GM12801 (cell line): Measurements from ENCODE around the gene TNP2.

Experiments used
- TF ChIP-seq, protein P1 (sequence below): IDR thresholded peaks from one replicate; pipeline ENCODE4 v1.5.1; 2011; ENCODE audit warnings: control low read depth; ENCODE audit not compliant: insufficient read length; ENCODE audit errors: extremely low read depth

TNP2 gene

DNA sequence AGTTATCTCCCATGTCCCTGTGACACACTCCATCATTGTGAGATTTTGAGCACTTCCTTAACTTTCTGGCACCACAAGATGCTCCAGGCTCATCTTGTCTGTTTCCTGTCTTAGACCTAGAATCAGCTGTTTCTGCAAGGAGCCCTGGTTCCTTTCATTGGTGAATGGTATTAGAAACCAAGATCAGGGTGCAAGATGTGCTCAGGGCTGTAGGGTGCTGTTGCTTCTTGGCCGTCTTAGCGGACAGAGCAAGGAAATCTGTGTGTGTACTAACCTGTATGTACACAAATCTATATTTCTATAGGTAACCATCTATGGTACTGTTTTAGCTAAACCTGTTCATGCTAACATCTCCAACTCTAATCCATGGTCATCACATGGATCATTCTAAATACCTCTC is 20.1 kb upstream of the TNP2 start:
- TF ChIP-seq, protein P1, sequence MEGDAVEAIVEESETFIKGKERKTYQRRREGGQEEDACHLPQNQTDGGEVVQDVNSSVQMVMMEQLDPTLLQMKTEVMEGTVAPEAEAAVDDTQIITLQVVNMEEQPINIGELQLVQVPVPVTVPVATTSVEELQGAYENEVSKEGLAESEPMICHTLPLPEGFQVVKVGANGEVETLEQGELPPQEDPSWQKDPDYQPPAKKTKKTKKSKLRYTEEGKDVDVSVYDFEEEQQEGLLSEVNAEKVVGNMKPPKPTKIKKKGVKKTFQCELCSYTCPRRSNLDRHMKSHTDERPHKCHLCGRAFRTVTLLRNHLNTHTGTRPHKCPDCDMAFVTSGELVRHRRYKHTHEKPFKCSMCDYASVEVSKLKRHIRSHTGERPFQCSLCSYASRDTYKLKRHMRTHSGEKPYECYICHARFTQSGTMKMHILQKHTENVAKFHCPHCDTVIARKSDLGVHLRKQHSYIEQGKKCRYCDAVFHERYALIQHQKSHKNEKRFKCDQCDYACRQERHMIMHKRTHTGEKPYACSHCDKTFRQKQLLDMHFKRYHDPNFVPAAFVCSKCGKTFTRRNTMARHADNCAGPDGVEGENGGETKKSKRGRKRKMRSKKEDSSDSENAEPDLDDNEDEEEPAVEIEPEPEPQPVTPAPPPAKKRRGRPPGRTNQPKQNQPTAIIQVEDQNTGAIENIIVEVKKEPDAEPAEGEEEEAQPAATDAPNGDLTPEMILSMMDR: no peak

DNA sequence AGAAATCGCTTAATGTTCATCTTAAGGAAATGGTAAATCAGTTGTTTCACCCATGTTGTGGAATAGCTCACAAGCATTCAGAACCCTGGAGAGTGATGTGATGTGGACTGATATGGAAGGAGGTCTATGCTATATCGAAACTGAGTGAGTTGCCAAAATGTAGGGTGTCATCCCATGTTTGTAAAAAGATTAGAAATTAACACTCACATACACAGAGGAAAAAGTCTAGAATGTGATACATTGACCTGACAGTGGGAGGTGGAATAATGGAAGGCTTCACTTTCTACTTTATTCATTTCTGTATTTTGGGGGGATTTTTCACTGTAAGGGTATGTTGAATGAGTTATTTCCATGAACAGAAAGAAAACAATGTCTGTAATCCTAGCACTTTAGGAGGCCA is 16.7 kb upstream of the TNP2 start:
- TF ChIP-seq, protein P1: no peak

DNA sequence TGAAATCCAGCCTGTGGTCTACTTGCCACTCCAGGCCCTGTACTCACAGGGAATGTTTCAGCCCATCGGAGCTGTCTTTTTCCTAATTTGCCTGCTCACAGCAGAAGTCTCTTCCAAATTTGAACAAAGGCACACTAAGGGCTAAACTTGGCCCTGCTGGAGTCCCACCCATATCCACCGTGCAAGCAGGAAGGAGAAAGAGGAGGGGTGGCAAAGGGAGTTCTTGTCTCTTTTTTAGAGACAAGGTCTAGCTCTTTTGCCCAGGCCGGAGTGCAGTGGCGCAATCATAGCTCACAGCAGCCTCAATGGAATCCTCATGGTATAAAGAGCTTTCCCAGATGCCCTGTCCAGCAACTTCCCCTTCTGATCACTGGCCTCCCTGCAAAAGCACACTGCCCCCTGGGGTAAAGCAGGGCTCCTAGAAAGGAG is 14.7 kb upstream of the TNP2 start:
- TF ChIP-seq, protein P1: no peak

DNA sequence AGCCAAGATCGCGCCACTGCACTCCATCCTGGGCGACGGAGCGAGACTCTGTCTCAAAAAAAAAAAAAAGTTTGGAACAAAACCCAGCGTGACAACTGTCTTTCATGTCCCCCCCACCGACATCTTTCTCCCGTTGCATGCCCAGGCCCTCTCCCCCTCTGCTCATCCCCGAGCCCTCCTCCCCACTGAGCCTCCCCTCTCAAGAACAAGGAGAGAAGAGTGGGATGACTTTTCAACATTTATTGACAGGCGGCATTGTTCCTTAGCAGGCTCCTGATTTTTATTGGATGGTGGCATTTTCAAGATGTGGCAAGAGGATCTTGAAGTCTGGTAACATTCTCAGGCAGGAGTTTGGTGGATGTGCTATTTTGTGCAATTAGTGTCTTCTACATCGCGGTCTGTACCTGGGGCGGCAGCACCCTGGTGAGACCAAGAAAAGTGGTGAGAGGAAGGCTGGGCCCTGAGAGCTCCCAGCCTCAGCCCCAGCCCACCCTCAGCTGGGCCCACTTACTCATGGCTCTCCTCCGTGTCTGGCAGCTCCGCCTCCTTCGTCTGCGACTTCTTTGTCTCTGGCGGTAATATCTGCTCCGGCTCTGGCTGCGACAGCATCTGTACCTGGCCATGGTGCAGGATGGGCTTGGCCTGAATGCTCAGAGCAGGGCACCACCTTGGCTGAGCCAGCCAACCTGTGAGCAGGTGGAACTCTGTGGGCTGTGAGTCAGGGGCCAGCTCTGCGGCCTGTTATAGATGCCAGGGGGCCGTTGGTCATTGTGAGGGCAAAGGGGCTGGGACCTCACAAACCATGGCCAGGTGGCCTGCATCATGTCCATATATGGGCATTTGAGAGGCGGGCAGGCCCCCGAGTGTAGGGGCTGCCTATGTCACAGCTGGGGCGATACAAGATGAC is 11.7 kb upstream of the TNP2 start, which contains the start of gene PRM1:
TSS of gene PRM1 (minus strand) at position 715 of the 907 bp plus-strand sequence. CDS start at position 623, 92 bp downstream.
- TF ChIP-seq, protein P1: no peak

DNA sequence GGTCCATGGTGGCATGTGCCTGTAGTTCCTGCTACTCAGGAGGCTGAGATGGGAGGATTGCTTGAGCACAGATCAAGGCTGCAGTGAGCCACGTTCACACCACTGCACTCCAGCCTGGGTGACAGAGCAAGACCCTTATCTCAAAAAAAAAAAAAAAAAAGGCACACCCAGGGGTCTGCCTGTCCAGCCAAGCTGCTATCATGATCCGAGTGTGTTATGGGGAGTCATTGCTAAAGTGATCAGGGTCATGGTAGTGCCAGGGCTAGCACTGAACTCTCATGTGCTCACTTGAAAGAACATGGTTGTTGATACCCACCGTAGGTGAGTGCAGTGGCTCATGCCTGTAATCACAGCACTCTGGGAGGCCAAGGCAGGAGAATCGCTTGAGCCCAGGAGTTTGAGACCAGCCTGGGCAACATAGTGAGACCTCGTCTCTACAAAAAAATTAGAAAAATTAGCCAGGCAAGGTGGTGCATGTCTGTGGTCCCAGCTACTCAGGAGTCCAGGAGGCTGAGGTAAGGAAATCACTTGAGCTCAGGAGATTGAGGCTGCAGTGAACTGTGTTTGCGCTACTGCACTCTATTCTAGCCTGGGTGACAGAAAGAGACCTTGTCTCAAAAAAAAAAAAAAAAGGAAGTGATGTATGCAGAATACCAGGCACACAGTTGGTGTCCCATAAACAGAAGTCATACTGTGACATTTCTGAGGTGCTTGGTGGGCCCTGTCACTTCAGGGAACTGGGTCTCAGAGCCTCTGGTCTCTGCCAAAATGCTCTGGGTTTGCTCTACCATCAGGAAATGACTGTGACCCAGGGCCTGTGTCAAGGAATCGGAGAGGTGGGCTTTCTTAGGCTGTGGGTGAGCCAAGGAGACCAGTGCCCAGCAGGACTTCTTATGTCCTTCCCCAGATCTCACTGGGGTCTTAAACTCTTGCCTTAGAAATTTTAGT is 9.8 kb upstream of the TNP2 start:
- TF ChIP-seq, protein P1: no peak

DNA sequence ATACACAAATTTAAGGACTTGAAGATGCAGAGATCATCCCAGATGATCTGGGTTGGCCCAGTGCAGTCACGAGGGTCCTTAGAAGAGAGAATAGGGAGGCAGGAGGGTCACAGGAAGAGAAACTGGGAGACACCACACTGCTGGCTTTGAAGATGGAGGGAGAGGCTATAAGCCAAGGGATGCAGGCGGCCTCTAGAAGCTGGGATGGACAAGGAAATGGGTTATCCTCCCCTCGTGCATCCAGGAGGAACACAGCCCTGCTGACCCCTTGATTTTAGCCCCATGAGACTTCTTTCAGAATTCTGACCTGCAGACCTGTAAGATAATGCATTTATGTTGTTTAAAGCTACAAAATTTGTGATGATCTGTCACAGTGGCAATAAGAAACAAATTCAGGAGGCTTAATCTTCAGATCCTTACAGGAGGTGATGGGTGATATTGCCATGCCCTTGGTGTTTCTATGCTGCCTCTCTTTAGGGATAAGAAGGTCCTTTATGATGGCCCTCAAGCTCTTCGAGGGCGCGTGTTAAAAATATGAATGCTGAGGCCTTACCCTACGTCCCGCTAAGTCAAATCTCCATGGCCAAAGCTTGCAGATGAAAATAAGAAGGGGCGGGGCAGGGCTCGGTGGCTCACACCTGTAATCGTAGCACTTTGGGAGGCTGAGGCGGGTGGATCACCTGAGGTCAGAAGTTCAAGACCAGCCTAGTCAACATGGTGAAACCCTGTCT is 8.6 kb upstream of the TNP2 start:
- TF ChIP-seq, protein P1: no peak
